Activated CD8-positive, alpha-beta memory T cell treated with anti-CD3 and anti-CD28 coated beads, Interleukin-2, amount 50 U/mL, for 24 hours (primary cell): ENCODE data around the gene DLG1.
"Not testable (repeated sequence)": the region's sequence is repeated elsewhere in the genome, so short reads cannot be mapped to it uniquely, and the experiment has no call there.

Experiments
- DNase-seq: peaks from one replicate; pipeline ENCODE4 v3.0.0-alpha.2; 2020; ENCODE audit errors: extremely low read depth

The DLG1 gene

GRCh38 chr3:197244751-197245150 is 53.7 kb downstream of the DLG1 start:
- no peak for DNase-seq

GRCh38 chr3:197242784-197243432 is 55.5 kb downstream of the DLG1 start:
- DNase-seq, result no peak

DNA sequence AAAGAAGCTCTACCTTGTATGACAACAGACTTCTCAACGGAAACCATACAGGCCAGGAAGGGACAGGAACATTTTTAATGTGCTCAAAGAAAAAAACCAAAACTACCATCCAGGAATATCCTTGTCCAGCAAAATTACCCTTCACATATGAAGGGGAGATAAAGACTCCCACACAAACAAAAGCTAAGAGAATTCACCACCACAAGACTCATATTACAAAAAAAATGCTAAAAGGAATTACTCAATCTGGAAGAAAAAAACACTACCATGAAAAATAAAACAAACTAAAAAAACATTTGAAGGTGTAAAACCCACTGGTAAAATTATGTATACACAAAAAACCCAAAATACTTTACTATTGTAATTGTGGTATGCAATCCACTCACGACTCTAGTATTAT is 57.2 kb downstream of the DLG1 start:
- no peak for DNase-seq

DNA sequence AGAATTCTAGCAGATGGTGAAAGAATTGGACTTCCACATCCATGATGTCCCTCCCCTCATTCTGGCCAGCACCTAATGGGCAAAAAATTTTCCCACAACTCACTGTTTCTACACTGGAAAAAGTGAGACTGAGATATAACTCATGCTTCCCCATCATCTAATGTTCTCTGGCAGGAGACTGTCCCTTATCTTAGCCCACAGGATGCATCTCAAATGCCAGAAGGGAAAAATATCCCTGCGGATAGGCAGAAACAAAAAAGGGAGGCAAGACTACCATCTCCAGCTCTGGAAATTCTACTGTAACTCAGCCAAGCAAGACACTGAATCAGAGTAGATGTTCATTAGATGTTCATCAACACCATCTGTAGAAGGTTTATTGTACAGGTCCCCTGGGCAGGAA is 58.6 kb downstream of the DLG1 start:
- DNase-seq, result no peak

- DNase-seq, result no peak
Observed at GRCh38 chr3:197238842-197239241, 59.6 kb downstream of the DLG1 start.

DNA sequence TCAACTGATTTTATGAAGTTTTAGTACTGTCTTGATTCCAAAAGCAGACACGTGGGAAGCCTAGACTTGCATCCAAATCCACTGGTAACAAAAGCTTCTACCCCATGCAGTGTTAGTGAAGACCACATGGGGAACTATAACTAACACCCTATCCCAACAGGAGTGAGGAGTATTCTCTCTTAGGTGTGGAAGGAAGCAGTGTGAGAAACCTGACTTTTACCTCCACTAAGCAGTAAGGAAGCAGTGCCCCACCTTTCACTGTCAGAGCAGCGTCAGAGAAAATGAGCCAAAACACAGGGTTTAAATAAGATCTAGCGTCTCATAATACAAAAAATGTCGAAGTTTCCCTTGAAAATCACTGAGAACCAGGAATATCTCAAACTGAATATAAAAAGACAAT is 60.5 kb downstream of the DLG1 start:
- no peak for DNase-seq

- DNase-seq, result no peak
Observed at GRCh38 chr3:197236362-197236761, 62.0 kb downstream of the DLG1 start.

GRCh38 chr3:197234947-197235914 is 63.2 kb downstream of the DLG1 start:
- DNase-seq, result no peak

DNA sequence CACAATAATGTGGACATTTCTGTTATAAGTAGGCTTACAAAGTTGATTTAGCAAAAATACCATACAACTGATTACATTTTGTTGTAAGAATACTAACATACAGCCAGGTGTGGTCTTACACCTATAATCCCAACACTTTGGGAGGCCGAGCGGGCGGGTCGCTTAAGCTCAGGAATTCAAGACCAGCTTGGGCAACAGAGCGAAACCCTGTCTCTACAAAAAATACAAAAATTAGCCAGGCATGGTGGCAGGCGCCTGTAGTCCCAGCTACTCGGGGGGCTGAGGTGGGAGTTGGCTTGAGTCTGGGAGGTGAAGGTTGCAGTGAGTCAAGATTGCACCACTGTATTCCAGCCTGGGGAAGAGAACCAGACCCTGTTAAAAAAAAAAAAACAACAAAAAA is 67.1 kb downstream of the DLG1 start:
- DNase-seq, result no peak

GRCh38 chr3:197229836-197230235 is 68.6 kb downstream of the DLG1 start:
- DNase-seq, result no peak

DNA sequence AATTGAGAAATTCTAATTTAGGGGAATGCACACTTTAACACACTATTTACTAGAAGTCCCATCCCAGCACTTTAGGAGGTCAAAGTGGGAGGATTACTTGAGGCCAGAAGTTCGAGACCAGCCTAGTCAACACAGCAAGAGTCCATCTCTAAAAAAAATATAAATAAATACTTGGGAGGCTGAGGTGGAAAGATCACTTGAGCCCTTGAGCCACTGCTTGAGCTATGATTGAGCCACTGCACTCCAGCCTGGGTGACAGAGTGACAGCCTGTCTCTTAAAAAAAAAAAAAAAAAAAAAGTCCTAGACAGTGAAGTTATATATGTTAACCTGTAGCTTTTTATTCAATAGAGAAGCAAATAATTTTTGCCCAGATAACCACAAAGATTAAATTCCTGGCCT is 69.2 kb downstream of the DLG1 start:
- DNase-seq, result no peak

DNA sequence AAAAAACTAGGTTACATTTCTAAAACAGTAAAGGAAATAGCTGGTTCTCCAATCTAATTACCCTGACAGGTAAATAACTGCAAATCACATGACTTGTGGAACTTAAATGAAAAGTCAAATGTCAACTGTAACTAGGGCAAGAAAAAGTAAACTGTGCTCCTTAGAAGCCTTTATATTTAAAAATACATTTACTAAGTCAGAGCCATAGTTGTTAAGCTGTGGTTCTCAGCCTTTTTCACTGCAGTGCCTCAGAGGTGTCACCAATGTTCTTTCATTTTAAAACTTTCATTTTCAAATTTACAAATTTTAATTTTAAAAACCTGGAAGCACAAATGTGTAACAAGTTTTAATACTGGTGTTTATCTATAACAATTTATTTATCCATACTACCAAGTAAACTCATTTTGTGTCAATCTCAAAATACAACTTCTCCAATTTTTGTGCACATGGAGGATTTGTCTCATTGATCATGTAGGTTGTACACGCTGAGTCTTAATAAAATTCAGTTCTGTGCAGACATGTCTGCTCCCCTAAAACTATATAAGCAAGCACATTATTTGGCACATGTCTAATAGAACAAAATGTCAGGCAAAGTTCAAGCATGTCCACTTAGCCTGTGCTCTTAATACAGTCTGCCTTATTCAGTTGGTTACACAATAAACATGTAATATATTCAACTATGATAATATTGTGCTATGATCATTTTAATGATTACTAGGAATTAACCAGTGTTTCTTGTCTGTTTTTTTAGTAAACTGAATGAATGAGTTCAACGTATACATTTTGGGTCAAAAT is 70.4 kb downstream of the DLG1 start:
- no peak for DNase-seq

DNA sequence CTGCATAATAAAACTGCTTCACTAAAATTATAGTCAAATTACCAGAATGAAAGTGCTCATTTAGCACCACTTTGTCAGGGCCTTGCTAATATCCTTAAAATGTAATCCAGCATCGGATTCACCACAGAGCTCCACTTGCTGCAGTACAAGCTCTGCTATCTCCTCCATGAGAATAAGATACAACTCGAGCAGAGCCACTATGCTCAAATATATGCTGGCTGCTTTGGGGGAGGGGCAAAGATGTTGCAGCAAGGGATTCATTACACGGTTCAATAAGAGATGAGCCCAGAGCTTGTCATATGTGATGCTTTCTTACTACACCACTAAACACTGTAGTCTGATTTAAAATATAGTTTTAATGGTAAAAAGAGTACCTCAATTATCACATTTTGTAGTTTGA is 72.2 kb downstream of the DLG1 start:
- DNase-seq, result no peak

GRCh38 chr3:197225579-197225978 is 72.8 kb downstream of the DLG1 start:
- DNase-seq, result no peak

DNA sequence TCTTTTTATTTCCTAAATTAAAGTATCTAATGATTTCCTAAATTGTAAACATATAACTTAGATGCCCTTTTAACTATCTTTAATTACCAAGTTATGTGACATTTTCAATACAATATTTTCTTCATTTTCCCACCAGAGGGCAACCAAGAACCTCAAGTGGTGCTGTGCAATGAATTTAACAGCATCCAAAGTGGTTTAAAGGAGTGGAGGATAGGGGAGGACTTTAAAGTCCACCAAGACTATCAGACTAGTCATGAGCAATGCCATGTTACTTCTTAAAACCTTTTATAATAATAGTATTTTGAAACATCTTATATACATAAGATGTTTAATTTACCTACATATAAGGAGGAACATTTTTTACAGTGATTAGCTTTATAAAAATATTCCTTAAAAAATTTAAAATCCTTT is 74.4 kb downstream of the DLG1 start:
- no peak for DNase-seq

DNA sequence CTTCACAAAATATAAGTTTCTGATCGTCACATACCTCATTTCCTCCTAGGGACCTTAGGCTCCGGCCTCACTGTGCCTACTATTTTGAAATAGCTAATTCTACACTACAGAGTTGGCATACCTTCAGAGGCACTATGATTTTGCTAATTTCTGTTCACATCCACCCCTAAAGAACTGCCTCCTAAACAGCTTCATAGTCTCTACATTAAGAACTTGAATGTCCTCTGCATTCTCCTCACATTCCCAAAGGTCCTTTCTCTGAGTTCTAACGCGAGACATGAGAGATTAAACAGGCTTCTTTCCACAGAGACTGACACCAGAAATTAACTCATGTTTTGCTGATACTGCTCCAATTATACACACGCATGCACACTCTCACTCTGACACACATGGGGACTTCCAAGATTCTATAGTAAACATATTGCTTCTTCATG is 75.5 kb downstream of the DLG1 start:
- no peak for DNase-seq

DNA sequence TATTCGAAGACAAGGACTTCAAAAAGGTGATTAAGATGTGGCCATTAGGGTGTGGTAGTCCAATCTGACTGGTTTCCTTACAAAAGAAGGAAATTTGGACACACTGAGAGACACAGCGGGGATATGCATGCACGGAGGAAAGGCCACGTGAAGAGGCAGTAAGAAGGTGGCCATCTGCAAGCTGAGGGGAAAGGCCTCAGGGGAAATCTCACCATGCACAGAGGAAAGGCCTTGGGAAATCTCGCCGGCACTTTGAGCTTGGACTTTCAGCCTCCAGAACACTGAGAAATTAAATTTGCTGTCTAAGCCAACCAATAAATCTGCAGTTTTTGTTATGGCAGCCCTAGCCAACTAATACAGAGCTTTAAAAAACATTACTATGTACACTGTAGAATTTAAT is 78.8 kb downstream of the DLG1 start:
- DNase-seq, result no peak

DNA sequence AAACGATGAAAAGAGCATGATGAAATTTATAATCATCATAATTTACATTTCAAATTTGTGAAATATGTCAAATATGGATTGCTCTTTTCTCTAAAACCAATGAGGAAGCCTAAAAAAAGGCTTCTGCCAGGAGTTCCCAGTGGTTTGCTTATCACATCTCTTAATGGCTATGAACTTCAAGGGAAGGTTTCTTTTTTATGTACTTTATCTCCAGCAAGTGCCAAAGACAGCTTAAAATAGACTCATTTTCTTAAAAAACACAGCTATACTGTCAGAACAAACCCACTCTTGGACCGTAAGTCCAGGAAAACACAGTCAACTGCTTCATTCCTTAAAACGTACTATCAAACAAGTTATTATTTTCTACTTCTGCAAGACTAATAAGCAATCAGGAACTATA is 80.2 kb downstream of the DLG1 start:
- no peak for DNase-seq

GRCh38 chr3:197216914-197217313 is 81.5 kb downstream of the DLG1 start:
- no peak for DNase-seq

- no peak for DNase-seq
Observed at GRCh38 chr3:197216169-197216860, 82.1 kb downstream of the DLG1 start.

DNA sequence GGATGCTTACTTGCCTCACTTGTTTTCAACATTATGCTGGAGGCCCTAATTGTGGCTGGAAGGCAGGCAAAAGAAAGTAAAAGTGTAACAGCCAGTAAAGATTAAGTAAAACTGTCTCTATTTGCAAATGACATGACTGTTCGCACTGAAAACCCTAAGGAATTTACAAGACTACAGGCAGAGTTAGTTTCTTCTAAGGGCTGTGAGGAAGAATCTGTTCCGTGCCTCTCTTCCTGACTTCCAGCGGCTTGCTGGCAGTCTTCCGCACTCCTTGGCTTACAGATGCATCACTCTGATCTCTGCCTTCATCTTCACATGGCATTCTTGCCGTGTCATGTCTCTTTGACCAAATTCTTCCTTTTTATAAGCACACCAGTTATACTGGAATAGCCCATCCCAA is 86.1 kb downstream of the DLG1 start:
- DNase-seq, result no peak

DNA sequence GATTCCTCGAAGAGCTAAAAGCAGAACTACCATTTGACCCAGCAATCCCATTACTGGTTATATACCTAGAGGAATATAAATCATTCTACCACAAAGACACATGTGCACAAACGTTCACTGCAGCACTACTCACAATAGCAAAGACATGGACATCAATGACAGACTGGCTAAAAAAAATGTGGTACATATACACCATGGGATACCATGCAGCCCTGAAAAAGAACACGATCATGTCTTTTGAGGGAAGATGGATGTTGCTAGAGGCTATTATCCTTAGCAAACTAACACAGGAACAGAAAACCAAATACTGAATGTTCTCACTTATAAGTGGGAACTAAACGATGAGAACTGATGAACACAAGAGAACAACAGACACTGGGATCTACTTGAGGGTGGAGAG is 86.7 kb downstream of the DLG1 start:
- not testable (repeated sequence) for DNase-seq
